GM23338 (cell line): Measurements from ENCODE around the gene MAPRE2. TPM values are rescaled to one million over a fixed set of nuclear protein-coding genes. Genes with fewer than 3 reads are reported as not detected.

Experiments
- ATAC-seq: fragments of 200-7000 bp; cut with Tn5 transposase; 3 replicates; pipeline ENCODE4 v1.9.1; 2020
- DNase-seq: peaks from one replicate; pipeline ENCODE4 v3.0.0-alpha.2; 2015; ENCODE audit warnings: low spot score
- H2AFZ ChIP-seq: fragments of 200-600 bp; sonication (generic); 2 replicates; pipeline ENCODE4 v1.8.0; 2016; ENCODE audit warnings: antibody characterized with exemption, mild to moderate bottlenecking, moderate library complexity
- H3F3A ChIP-seq: fragments of 200-600 bp; sonication (generic); replicated peaks from 2 replicates; pipeline ENCODE4 v1.8.0; 2017; ENCODE audit warnings: antibody characterized with exemption, mixed run types, low read depth
- H3K27ac ChIP-seq: fragments of 200-600 bp; sonication (generic); 2 replicates; pipeline ENCODE4 v1.6.1; 2016; ENCODE audit warnings: low read depth
- H3K27me3 ChIP-seq: fragments of 200-600 bp; sonication (generic); 2 replicates; pipeline ENCODE4 v1.8.0; 2016; ENCODE audit warnings: mild to moderate bottlenecking, mixed run types, moderate library complexity; ENCODE audit not compliant: insufficient read depth
- H3K36me3 ChIP-seq: fragments of 200-600 bp; sonication (generic); 2 replicates; pipeline ENCODE4 v1.8.0; 2016; ENCODE audit warnings: mild to moderate bottlenecking; ENCODE audit not compliant: insufficient read depth
- H3K4me1 ChIP-seq: fragments of 200-600 bp; sonication (generic); 2 replicates; pipeline ENCODE4 v1.8.0; 2016; ENCODE audit warnings: mild to moderate bottlenecking, moderate library complexity; ENCODE audit not compliant: insufficient read depth
- H3K4me2 ChIP-seq: fragments of 200-600 bp; sonication (generic); 2 replicates; pipeline ENCODE4 v1.7.1; 2017; ENCODE audit warnings: mixed run types
- H3K4me3 ChIP-seq: fragments of 200-600 bp; sonication (generic); 2 replicates; pipeline ENCODE4 v1.6.1; 2016; ENCODE audit warnings: mixed run types
- H3K79me2 ChIP-seq: fragments of 200-600 bp; sonication (generic); replicated peaks from 2 replicates; pipeline ENCODE4 v1.8.0; 2017; ENCODE audit warnings: mild to moderate bottlenecking; ENCODE audit not compliant: insufficient read depth
- H3K9me2 ChIP-seq: fragments of 200-600 bp; sonication (generic); 2 replicates; pipeline ENCODE4 v1.8.0; 2017; ENCODE audit not compliant: insufficient read depth
- H4K20me1 ChIP-seq: fragments of 200-600 bp; sonication (generic); replicated peaks from 2 replicates; pipeline ENCODE4 v1.8.0; 2017; ENCODE audit warnings: mild to moderate bottlenecking; ENCODE audit not compliant: insufficient read depth
- H3K27ac Mint-ChIP-seq: 2 replicates; pipeline ENCODE4 v1.8.0; 2020; ENCODE audit warnings: inconsistent platforms, mild to moderate bottlenecking, moderate library complexity, mixed read lengths
- H3K27me3 Mint-ChIP-seq: 3 replicates; pipeline ENCODE4 v1.8.0; 2022; ENCODE audit warnings: low read depth, mild to moderate bottlenecking, moderate library complexity, mixed read lengths, inconsistent platforms; ENCODE audit not compliant: insufficient read depth, poor library complexity
- H3K36me3 Mint-ChIP-seq: 3 replicates; pipeline ENCODE4 v1.8.0; 2021; ENCODE audit warnings: low read depth, mild to moderate bottlenecking, inconsistent platforms, moderate library complexity, mixed read lengths
- H3K4me1 Mint-ChIP-seq: 3 replicates; pipeline ENCODE4 v1.8.0; 2020; ENCODE audit warnings: mild to moderate bottlenecking, inconsistent platforms, mixed read lengths
- H3K4me3 Mint-ChIP-seq: 3 replicates; pipeline ENCODE4 v1.8.0; 2021; ENCODE audit warnings: moderate library complexity, mild to moderate bottlenecking, inconsistent platforms, mixed read lengths
- H3K9me3 Mint-ChIP-seq: 3 replicates; pipeline ENCODE4 v1.8.0; 2020; ENCODE audit warnings: moderate library complexity, mild to moderate bottlenecking, inconsistent platforms, mixed read lengths
- CREB1 ChIP-seq: fragments of 250-450 bp; sonication (Bioruptor Pico); IDR thresholded peaks from 2 replicates; pipeline ENCODE4 v1.5.0; 2020; ENCODE audit warnings: low read depth, mild to moderate bottlenecking, moderate library complexity
- EZH2 ChIP-seq: fragments of 200-600 bp; sonication (generic); IDR thresholded peaks from one replicate; pipeline ENCODE4 v1.8.0; 2017; ENCODE audit warnings: antibody characterized with exemption, mild to moderate bottlenecking, low read depth; ENCODE audit not compliant: unreplicated experiment
- EZH2phosphoT487 ChIP-seq: fragments of 200-600 bp; sonication (generic); IDR thresholded peaks from one replicate; pipeline ENCODE4 v1.8.1; 2018; ENCODE audit warnings: antibody characterized with exemption; ENCODE audit not compliant: unreplicated experiment
- JUNB ChIP-seq: IDR thresholded peaks from one replicate; pipeline ENCODE4 v1.6.1; 2016; ENCODE audit warnings: antibody characterized with exemption; ENCODE audit not compliant: unreplicated experiment
- POLR2AphosphoS5 ChIP-seq: IDR thresholded peaks from 2 replicates; pipeline ENCODE4 v1.6.1; 2016; ENCODE audit warnings: antibody characterized with exemption, low read depth
- STAT1 ChIP-seq: IDR thresholded peaks from one replicate; pipeline ENCODE4 v1.6.1; 2016; ENCODE audit warnings: antibody characterized with exemption; ENCODE audit not compliant: unreplicated experiment
- ZNF114 ChIP-seq: fragments of 250-450 bp; sonication (Bioruptor Pico); IDR thresholded peaks from 2 replicates; pipeline ENCODE4 v1.5.0; 2020; ENCODE audit warnings: mild to moderate bottlenecking, moderate library complexity
- ZNF331 ChIP-seq: fragments of 250-450 bp; sonication (Bioruptor Pico); IDR thresholded peaks from 2 replicates; pipeline ENCODE4 v1.5.0; 2020; ENCODE audit warnings: low read depth, mild to moderate bottlenecking, moderate library complexity
- polyA plus RNA-seq: library from polyadenylated mRNA; unstranded; fragments of >200 nt; fragmentation: Nextera tagmentation; extraction: Ambion mirVana; gene quantifications from 2 replicates; pipeline ENCODE4 v1.2.1, GENCODE V29; 2016
- total RNA-seq: library from RNA; depleted of rRNA; stranded (reverse); fragments of >200 nt; shearing (Covaris generic); gene quantifications from 2 replicates; pipeline ENCODE4 v1.2.3, GENCODE V29; 2014
- TF ChIP-seq, protein P1 (sequence below): IDR thresholded peaks from 2 replicates; pipeline ENCODE4 v1.6.1; 2016; ENCODE audit warnings: antibody characterized with exemption
- TF ChIP-seq, protein P2 (sequence below): fragments of 250-450 bp; sonication (Bioruptor Pico); IDR thresholded peaks from 2 replicates; pipeline ENCODE4 v1.5.0; 2020; ENCODE audit warnings: mild to moderate bottlenecking, moderate library complexity
- TF ChIP-seq, protein P3 (sequence below), 2 experiments: fragments of 200-600 bp in 1 of 2; sonication (generic) in 1 of 2; conservative IDR thresholded peaks; 2 replicates each; pipeline versions ENCODE4 v1.5.1 to v1.6.1; 2016 to 2017; ENCODE audit warnings: antibody characterized with exemption in 2 of 2, low read depth in 2 of 2, mild to moderate bottlenecking in 2 of 2, moderate library complexity in 1 of 2

Gene MAPRE2
- total and polyA plus RNA-seq, 2 experiments from 2014 or later: 17.8 to 40.4 TPM

DNA sequence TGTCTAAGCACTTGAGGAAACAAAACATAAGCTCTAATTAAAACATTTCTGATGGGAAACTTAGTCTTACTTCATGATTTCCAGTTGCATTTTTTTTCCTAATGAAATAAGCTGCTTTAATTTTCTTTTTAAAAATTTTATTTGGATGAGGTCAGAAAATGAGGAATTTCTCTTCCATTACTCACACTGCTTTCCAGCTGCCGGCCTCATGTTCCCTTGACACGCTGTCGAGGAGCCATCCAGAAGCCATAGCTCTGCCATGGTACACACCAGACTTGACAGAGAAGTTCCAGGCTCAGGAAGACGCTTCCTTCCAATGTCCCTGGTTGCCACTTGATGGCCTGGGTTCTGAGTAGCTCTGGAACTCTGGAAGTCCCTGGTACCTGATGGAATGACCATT, 12.1 kb upstream of the MAPRE2 start (continued):
- TF ChIP-seq CREB1 (CRISPR knock-in tag) (no peak), STAT1 (no peak), POLR2AphosphoS5 (no peak)
- TF ChIP-seq, protein P1, sequence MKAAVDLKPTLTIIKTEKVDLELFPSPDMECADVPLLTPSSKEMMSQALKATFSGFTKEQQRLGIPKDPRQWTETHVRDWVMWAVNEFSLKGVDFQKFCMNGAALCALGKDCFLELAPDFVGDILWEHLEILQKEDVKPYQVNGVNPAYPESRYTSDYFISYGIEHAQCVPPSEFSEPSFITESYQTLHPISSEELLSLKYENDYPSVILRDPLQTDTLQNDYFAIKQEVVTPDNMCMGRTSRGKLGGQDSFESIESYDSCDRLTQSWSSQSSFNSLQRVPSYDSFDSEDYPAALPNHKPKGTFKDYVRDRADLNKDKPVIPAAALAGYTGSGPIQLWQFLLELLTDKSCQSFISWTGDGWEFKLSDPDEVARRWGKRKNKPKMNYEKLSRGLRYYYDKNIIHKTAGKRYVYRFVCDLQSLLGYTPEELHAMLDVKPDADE: no peak

DNA sequence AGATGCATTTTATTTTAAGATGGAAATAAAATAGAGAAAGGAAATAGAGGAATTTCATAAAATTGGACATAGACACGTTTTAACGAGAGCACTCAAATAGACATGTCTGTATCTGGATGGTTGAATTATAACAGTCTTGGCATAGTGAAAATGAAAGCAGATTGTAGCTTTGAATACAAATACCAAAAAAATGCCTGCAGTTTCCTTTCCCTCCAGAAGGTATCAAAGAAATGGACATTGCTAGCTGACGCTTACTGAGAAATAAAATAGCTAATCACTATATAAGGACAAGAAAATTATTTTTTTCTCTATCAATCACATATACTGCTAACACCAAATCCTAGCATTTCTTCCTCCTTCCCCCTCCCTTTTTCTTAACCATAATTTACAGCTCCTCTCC, 11.4 kb upstream of the MAPRE2 start:
- no peaks in the 10 kb centered on the region for H4K20me1 ChIP-seq
- no peak for DNase-seq
- Mint-ChIP-seq H3K27ac (no peak overlapping the region), H3K36me3 (no peaks in the 10 kb centered on the region), H3K4me1 (peaks cover 16% of the 10 kb centered on the region), H3K4me3 (no peak overlapping the region), H3K27me3 (peaks cover 4% of the 10 kb centered on the region), H3K9me3 (no peaks in the 10 kb centered on the region)
- no peak overlapping the region for H3K4me3 ChIP-seq
- H3K9me2 ChIP-seq: no peaks in the 10 kb centered on the region
- no peak overlapping the region for H3K4me2 ChIP-seq
- no peak for ATAC-seq
- H3K36me3 ChIP-seq: no peaks in the 10 kb centered on the region
- H3K4me1 ChIP-seq: no peaks in the 10 kb centered on the region
- no peaks in the 10 kb centered on the region for H3F3A ChIP-seq
- no peak overlapping the region; the same call in 1 of the 2 replicates for H3K27ac ChIP-seq
- no peaks in the 10 kb centered on the region for H3K27me3 ChIP-seq
- H3K79me2 ChIP-seq: no peaks in the 10 kb centered on the region
- H2AFZ ChIP-seq: no peak overlapping the region
- TF ChIP-seq ZNF331 (CRISPR knock-in tag): no peak
- no peak for TF ChIP-seq ZNF114 (CRISPR knock-in tag)
- no peak for TF ChIP-seq EZH2phosphoT487
- TF ChIP-seq, protein P1: no peak
- TF ChIP-seq JUNB: no peak
- TF ChIP-seq, protein P2, sequence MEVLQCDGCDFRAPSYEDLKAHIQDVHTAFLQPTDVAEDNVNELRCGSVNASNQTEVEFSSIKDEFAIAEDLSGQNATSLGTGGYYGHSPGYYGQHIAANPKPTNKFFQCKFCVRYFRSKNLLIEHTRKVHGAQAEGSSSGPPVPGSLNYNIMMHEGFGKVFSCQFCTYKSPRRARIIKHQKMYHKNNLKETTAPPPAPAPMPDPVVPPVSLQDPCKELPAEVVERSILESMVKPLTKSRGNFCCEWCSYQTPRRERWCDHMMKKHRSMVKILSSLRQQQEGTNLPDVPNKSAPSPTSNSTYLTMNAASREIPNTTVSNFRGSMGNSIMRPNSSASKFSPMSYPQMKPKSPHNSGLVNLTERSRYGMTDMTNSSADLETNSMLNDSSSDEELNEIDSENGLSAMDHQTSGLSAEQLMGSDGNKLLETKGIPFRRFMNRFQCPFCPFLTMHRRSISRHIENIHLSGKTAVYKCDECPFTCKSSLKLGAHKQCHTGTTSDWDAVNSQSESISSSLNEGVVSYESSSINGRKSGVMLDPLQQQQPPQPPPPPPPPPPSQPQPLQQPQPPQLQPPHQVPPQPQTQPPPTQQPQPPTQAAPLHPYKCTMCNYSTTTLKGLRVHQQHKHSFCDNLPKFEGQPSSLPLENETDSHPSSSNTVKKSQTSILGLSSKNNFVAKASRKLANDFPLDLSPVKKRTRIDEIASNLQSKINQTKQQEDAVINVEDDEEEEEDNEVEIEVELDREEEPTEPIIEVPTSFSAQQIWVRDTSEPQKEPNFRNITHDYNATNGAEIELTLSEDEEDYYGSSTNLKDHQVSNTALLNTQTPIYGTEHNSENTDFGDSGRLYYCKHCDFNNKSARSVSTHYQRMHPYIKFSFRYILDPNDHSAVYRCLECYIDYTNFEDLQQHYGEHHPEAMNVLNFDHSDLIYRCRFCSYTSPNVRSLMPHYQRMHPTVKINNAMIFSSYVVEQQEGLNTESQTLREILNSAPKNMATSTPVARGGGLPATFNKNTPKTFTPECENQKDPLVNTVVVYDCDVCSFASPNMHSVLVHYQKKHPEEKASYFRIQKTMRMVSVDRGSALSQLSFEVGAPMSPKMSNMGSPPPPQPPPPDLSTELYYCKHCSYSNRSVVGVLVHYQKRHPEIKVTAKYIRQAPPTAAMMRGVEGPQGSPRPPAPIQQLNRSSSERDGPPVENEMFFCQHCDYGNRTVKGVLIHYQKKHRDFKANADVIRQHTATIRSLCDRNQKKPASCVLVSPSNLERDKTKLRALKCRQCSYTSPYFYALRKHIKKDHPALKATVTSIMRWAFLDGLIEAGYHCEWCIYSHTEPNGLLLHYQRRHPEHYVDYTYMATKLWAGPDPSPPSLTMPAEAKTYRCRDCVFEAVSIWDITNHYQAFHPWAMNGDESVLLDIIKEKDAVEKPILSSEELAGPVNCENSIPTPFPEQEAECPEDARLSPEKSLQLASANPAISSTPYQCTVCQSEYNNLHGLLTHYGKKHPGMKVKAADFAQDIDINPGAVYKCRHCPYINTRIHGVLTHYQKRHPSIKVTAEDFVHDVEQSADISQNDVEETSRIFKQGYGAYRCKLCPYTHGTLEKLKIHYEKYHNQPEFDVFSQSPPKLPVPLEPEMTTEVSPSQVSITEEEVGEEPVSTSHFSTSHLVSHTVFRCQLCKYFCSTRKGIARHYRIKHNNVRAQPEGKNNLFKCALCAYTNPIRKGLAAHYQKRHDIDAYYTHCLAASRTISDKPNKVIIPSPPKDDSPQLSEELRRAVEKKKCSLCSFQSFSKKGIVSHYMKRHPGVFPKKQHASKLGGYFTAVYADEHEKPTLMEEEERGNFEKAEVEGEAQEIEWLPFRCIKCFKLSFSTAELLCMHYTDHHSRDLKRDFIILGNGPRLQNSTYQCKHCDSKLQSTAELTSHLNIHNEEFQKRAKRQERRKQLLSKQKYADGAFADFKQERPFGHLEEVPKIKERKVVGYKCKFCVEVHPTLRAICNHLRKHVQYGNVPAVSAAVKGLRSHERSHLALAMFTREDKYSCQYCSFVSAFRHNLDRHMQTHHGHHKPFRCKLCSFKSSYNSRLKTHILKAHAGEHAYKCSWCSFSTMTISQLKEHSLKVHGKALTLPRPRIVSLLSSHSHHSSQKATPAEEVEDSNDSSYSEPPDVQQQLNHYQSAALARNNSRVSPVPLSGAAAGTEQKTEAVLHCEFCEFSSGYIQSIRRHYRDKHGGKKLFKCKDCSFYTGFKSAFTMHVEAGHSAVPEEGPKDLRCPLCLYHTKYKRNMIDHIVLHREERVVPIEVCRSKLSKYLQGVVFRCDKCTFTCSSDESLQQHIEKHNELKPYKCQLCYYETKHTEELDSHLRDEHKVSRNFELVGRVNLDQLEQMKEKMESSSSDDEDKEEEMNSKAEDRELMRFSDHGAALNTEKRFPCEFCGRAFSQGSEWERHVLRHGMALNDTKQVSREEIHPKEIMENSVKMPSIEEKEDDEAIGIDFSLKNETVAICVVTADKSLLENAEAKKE (CRISPR knock-in tag): no peak
- TF ChIP-seq, protein P3, sequence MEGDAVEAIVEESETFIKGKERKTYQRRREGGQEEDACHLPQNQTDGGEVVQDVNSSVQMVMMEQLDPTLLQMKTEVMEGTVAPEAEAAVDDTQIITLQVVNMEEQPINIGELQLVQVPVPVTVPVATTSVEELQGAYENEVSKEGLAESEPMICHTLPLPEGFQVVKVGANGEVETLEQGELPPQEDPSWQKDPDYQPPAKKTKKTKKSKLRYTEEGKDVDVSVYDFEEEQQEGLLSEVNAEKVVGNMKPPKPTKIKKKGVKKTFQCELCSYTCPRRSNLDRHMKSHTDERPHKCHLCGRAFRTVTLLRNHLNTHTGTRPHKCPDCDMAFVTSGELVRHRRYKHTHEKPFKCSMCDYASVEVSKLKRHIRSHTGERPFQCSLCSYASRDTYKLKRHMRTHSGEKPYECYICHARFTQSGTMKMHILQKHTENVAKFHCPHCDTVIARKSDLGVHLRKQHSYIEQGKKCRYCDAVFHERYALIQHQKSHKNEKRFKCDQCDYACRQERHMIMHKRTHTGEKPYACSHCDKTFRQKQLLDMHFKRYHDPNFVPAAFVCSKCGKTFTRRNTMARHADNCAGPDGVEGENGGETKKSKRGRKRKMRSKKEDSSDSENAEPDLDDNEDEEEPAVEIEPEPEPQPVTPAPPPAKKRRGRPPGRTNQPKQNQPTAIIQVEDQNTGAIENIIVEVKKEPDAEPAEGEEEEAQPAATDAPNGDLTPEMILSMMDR (conservative IDR thresholded peaks at IDR 0.05; ENCODE audit: low read depth in 2 of 2): no peak
- no peak for TF ChIP-seq EZH2
- TF ChIP-seq CREB1 (CRISPR knock-in tag): no peak
- TF ChIP-seq STAT1: no peak
- TF ChIP-seq POLR2AphosphoS5: no peak
